IMR-90 (cell line): ENCODE data around the gene CPLX3. TPM values are rescaled to one million over a fixed set of nuclear protein-coding genes. Genes with fewer than 3 reads are reported as not detected.

Source experiments
- ATAC-seq: fragments of 200-7000 bp; cut with Tn5 transposase; 2 replicates; pipeline ENCODE4 v1.9.1; 2020; ENCODE audit warnings: low read depth, mild to moderate bottlenecking, moderate library complexity
- BruUV-seq: library from RNA; stranded (reverse); fragments of 400-500 nt; replicated peaks from 2 replicates; lab custom pipeline; 2021; lab: Mats Ljungman, UMichigan
- CTCF ChIA-PET: fragments of 300-600 bp; formaldehyde crosslinking; extraction: SDS; loops from one replicate; lab custom pipeline; 2021; ENCODE audit warnings: antibody characterized with exemption; lab: Yijun Ruan, JAX
- POLR2A ChIA-PET: fragments of 300-600 bp; sonication (Branson Sonifier 250); formaldehyde crosslinking; loops from one replicate; lab custom pipeline; 2022; ENCODE audit warnings: antibody characterized with exemption; ENCODE audit not compliant: unreplicated experiment; lab: Charles Lee
- DNase-seq: peaks from one replicate; pipeline ENCODE4 v3.0.0; 2013
- H2AFZ ChIP-seq: replicated peaks from 2 replicates; pipeline ENCODE3; 2013; ENCODE audit warnings: low read length, mild to moderate bottlenecking; ENCODE audit not compliant: poor library complexity
- H2AK5ac ChIP-seq: 2 replicates; pipeline ENCODE4 v1.6.1; 2013; ENCODE audit warnings: low read depth, low read length, inconsistent platforms
- H2AK9ac ChIP-seq: replicated peaks from 2 replicates; pipeline ENCODE3; 2013; ENCODE audit warnings: mild to moderate bottlenecking, low read depth, low read length, moderate library complexity; ENCODE audit not compliant: poor library complexity
- H2BK120ac ChIP-seq: 2 replicates; pipeline ENCODE4 v1.6.1; 2013; ENCODE audit warnings: low read depth, low read length, inconsistent platforms
- H2BK15ac ChIP-seq: 3 replicates; pipeline ENCODE4 v1.6.1; 2013; ENCODE audit warnings: low read depth, low read length, inconsistent platforms
- H2BK20ac ChIP-seq: 2 replicates; pipeline ENCODE4 v1.6.1; 2013; ENCODE audit warnings: low read depth, mild to moderate bottlenecking, inconsistent platforms, low read length, moderate library complexity
- H2BK5ac ChIP-seq: 2 replicates; pipeline ENCODE4 v1.6.1; 2013; ENCODE audit warnings: mild to moderate bottlenecking, low read depth, low read length, inconsistent platforms; ENCODE audit not compliant: poor library complexity, severe bottlenecking
- H3K14ac ChIP-seq: replicated peaks from 2 replicates; pipeline ENCODE4 v1.6.1; 2013; ENCODE audit warnings: low read depth, low read length, inconsistent platforms
- H3K18ac ChIP-seq: 2 replicates; pipeline ENCODE4 v1.6.1; 2013; ENCODE audit warnings: low read depth, low read length, control low read depth
- H3K23ac ChIP-seq: 2 replicates; pipeline ENCODE4 v1.6.1; 2013; ENCODE audit warnings: low read depth, low read length, inconsistent platforms
- H3K27ac ChIP-seq: 2 replicates; pipeline ENCODE4 v1.5.1; 2013; ENCODE audit warnings: mild to moderate bottlenecking, control low read depth, low read length; ENCODE audit not compliant: insufficient read depth
- H3K27me3 ChIP-seq: 2 replicates; pipeline ENCODE4 v1.6.1; 2013; ENCODE audit warnings: low read length; ENCODE audit not compliant: control insufficient read depth, insufficient read depth
- H3K36me3 ChIP-seq: 2 replicates; pipeline ENCODE4 v1.6.1; 2013; ENCODE audit warnings: low read length, mixed read lengths; ENCODE audit not compliant: control insufficient read depth, insufficient read depth
- H3K4ac ChIP-seq: 2 replicates; pipeline ENCODE4 v1.6.1; 2013; ENCODE audit warnings: low read depth, low read length, inconsistent platforms
- H3K4me1 ChIP-seq: 2 replicates; pipeline ENCODE4 v1.6.1; 2013; ENCODE audit warnings: low read length, mixed read lengths; ENCODE audit not compliant: control insufficient read depth, insufficient read depth
- H3K4me2 ChIP-seq: 2 replicates; pipeline ENCODE4 v1.6.1; 2013; ENCODE audit warnings: low read depth, mild to moderate bottlenecking, control low read depth, low read length, moderate library complexity
- H3K4me3 ChIP-seq: 2 replicates; pipeline ENCODE4 v1.5.1; 2013; ENCODE audit warnings: low read depth, mild to moderate bottlenecking, control low read depth, low read length, moderate library complexity; ENCODE audit not compliant: insufficient read depth
- H3K56ac ChIP-seq: 2 replicates; pipeline ENCODE4 v1.6.1; 2013; ENCODE audit warnings: low read length, inconsistent platforms; ENCODE audit not compliant: insufficient read depth; ENCODE audit errors: extremely low read depth
- H3K79me1 ChIP-seq, 2 experiments: 2 replicates each; pipeline ENCODE4 v1.6.1; 2013; ENCODE audit warnings: low read length in 2 of 2, inconsistent platforms in 1 of 2, low read depth in 1 of 2
- H3K9ac ChIP-seq: 2 replicates; pipeline ENCODE4 v1.6.1; 2013; ENCODE audit warnings: low read depth, low read length, control low read depth
- H3K9me1 ChIP-seq: 2 replicates; pipeline ENCODE4 v1.6.1; 2013; ENCODE audit warnings: low read length, inconsistent platforms; ENCODE audit not compliant: insufficient read depth
- H3K9me3 ChIP-seq: 2 replicates; pipeline ENCODE4 v1.6.1; 2013; ENCODE audit warnings: low read length; ENCODE audit not compliant: control insufficient read depth, insufficient read depth
- H4K20me1 ChIP-seq: 2 replicates; pipeline ENCODE4 v1.6.1; 2013; ENCODE audit warnings: low read length, inconsistent platforms; ENCODE audit not compliant: insufficient read depth
- H4K5ac ChIP-seq: 2 replicates; pipeline ENCODE4 v1.6.1; 2013; ENCODE audit warnings: mild to moderate bottlenecking, low read depth, low read length, control low read depth
- H4K8ac ChIP-seq, 2 experiments: 2 replicates each; pipeline ENCODE4 v1.6.1; 2013; ENCODE audit warnings: low read depth in 2 of 2, low read length in 2 of 2, control low read depth in 1 of 2, inconsistent platforms in 1 of 2
- H4K91ac ChIP-seq: 2 replicates; pipeline ENCODE4 v1.6.1; 2013; ENCODE audit warnings: low read depth, low read length, inconsistent platforms; ENCODE audit not compliant: insufficient read depth
- CHD1 ChIP-seq: IDR thresholded peaks from 2 replicates; pipeline ENCODE4 v1.6.1; 2012; ENCODE audit warnings: low read depth, low read length, improper control_type of control experiment
- FOS ChIP-seq: fragments of 150-350 bp; IDR thresholded peaks from 2 replicates; pipeline ENCODE4 v1.6.1; 2016; ENCODE audit warnings: low read depth, low read length
- NFE2L2 ChIP-seq: fragments of 150-350 bp; IDR thresholded peaks from 2 replicates; pipeline ENCODE4 v1.6.1; 2016; ENCODE audit warnings: low read depth, mild to moderate bottlenecking, low read length
- RCOR1 ChIP-seq: IDR thresholded peaks from 2 replicates; pipeline ENCODE4 v1.6.1; 2012; ENCODE audit warnings: mild to moderate bottlenecking, low read length, improper control_type of control experiment; ENCODE audit not compliant: insufficient replicate concordance
- RFX5 ChIP-seq: IDR thresholded peaks from 2 replicates; pipeline ENCODE4 v1.8.0; 2012; ENCODE audit warnings: low read depth, mild to moderate bottlenecking, low read length, moderate library complexity
- WGBS, 2 experiments: methylation state at CpG; one replicate each; pipeline versions ENCODE4 v1.1.5 to v1.1.7; 2013; ENCODE audit warnings: missing lambda C conversion rate in 2 of 2; ENCODE audit not compliant: insufficient read length in 1 of 2; ENCODE audit errors: extremely low coverage in 2 of 2; 5-methylcytosine and 5-hydroxymethylcytosine counted together
- dilution Hi-C: fragments of 300-500 bp; cut with HindIII; formaldehyde crosslinking; loops from one replicate; pipeline ENCODE4 v1.14.3; 2018; ENCODE audit warnings: low sequenced_read_pairs; ENCODE audit not compliant: unreplicated experiment
- in situ Hi-C: fragments of 300-500 bp; cut with MboI; formaldehyde crosslinking; loops from 3 replicates; pipeline ENCODE4 v1.14.3; 2019; ENCODE audit warnings: low sequenced_read_pairs, inconsistent platforms, mixed read lengths
- intact Hi-C: fragments of 100-400 bp; cut with micrococcal nuclease; formaldehyde crosslinking; loops from 2 replicates; pipeline ENCODE4 v1.10.0; 2022
- polyA plus RNA-seq, 3 experiments: library from polyadenylated mRNA; depleted of rRNA; stranded (reverse); fragments of >200 nt; gene quantifications; 2 replicates each; pipeline ENCODE4 v1.2.3, GENCODE V29; 2012; ENCODE audit warnings: low replicate concordance in 1 of 3
- total RNA-seq: library from RNA; depleted of rRNA; stranded (reverse); fragments of >200 nt; gene quantifications from 2 replicates; pipeline ENCODE4 v1.2.3, GENCODE V29; 2012

Gene CPLX3
- total and polyA plus RNA-seq, 2 of the 4 experiments (the other 2 are of a cell fraction): not detected

DNA sequence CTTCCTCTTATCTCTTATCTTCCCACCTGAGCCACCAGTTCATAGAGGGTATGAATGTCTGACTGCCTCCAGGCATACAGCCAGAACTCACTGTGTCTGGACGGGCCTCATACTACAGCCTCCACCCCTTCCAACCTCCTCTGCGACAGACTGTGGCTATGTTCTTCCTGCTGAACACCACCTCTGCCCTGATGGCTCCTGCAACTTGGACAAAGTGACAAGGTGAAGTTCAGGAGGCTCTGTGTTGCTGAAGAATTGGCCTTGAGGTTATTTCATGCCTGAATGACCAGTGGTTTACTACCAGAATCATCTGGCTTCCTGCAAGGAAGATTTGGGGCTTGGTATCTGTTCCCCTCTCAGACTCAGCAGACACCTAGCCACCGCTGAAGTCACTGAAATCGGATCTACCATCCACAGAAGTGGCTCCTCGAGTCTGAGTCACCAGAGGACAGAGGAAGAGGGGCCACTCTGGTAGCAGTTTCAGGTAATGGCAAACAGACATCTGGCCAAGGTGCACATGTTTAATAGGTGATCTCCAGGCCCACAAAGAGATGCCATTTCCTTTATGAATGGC lies 30.7 kb downstream of the CPLX3 start:
- Histone ChIP-seq H3K4me3 (no peak overlapping the region), H3K4me1 (no peaks in the 10 kb centered on the region), H2BK120ac (no peak overlapping the region), H4K91ac (no peak overlapping the region), H3K9me1 (peaks cover 10% of the 10 kb centered on the region; the same call in 1 of the 2 replicates), H4K8ac (no peak overlapping the region), H3K14ac (no peak overlapping the region), H3K56ac (no peak overlapping the region), H2AK9ac (no peak overlapping the region), H4K20me1 (peaks cover 59% of the 10 kb centered on the region), H3K4ac (no peak overlapping the region), H3K23ac (no peak overlapping the region), H3K36me3 (peaks cover 27% of the 10 kb centered on the region), H3K4me2 (no peak overlapping the region), H2BK20ac (no peak overlapping the region), H3K27ac (no peak overlapping the region), H3K79me1 (peaks cover 23 to 64% of the 10 kb centered on the region in 2 experiments), H2BK5ac (no peak overlapping the region), H2AFZ (no peak overlapping the region), H3K9ac (no peak overlapping the region), H3K18ac (no peak overlapping the region), H3K9me3 (no peaks in the 10 kb centered on the region), H2AK5ac (no peak overlapping the region), H2BK15ac (no peak overlapping the region), H3K27me3 (no peaks in the 10 kb centered on the region), H4K5ac (no peak overlapping the region)
- no TSS peak for BruUV-seq
- in situ Hi-C loops: no loop called here
- TF ChIP-seq RFX5 (no peak), FOS (no peak), NFE2L2 (no peak), RCOR1 (no peak), CHD1 (no peak)
- dilution Hi-C loops: no loop called here
- no peak for DNase-seq
- intact Hi-C loops: no loop called here
- 100% methylated on average over 1 of the region's 5 CpGs; no CpG with 5 or more reads in 1 of the 2 experiments for WGBS, 2 experiments
- ChIA-PET POLR2A (no interaction called here), CTCF (no interaction called here)
- ATAC-seq: no peak
